Colon (tissue), 2 donors: ENCODE data around the gene SCIN.

ENCODE experiments used
- FAIRE-seq: peaks from 2 replicates; lab custom pipeline; 2012; peaks lifted over from hg19 to GRCh38; lab: Jason Lieb, UNC
- donor health status: control.
- donor health status: control.

Gene SCIN

DNA sequence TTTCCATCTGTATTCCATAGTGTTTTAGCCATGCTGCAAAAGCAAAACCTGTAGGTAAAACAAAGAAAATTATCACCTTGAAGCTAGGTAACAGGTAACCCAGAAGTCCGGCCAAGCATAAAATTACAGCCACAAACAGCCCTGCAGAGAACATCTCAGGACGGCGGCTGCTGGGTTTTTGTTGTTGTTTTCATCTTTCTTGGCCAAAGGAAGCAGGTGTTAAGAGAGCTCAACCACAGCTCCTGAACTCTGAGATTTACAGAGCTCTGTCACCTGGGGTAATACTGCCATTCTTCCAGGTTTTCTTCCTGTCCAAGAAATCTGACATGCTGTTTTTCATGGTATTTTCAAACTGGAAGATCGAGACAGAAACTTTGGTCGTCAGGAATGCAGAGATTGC lies 847 bp upstream of the SCIN start:
- FAIRE-seq = no peak

DNA sequence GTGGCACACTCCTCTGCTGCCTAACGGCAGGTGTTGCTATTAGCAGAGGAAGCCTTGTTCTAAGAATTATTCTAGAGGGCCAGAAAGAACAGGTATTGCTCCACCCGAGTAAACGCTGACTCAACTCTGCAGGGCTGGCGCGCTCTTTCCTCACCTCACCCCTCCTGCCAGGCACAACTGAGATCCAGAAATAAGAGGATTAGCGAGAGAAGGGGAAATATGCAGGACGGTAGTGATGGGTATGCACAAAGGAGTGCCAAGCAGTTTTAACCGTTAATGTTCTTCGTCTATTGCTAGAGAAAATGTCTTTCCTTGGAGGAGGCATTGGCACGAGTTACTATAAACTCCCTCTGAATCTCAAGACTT lies 369 bp upstream of the SCIN start:
- no peak for FAIRE-seq

DNA sequence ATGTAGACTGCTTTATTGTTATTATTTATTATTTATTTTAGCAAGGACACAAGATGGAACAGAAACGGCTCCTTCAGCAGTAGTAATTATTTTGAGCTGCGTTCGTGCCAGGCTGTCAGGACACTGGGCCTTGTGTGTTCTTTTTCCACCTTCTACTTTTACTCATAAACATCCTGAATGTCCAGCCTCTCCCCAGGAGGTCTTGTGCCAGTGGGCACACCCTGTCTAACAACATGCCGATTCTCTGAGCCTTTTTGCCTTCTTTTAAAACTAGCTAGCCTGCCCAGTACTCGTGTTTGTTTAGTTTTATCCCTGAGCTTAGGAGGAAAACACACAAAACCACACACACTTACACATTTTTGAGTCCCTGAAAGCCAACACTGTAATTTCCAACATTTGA lies 1.2 kb downstream of the SCIN start:
- FAIRE-seq = no peak

DNA sequence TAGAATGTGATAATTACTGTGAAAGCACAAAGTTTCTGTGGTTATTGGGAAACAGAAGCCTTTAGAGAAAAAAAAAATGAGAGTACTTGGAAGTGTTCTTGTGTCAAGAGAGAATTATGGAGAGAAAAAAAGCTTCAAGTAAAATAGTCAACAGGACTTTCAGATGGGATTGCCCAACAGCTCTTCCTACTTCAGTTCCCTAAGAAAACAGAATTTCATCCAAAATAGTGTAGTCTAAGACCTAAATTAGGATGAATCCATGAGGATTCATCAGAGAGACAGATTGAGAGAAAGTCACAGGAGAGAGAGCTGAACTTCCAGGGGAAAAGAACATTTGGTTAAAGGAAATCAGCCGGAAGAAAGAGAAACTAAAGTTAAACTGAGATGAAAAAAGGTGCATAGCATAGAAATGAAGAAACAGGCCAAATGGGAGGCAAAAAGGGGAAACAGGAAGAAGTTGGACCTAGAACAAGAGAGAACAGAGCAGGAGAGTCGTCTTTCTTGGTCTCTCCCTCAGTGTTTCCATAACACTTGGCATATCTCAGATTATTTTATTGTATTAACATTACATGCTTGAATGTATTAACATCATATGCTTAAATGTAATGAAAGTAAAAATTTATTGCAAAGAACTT lies 2.5 kb downstream of the SCIN start:
- FAIRE-seq = no peak

DNA sequence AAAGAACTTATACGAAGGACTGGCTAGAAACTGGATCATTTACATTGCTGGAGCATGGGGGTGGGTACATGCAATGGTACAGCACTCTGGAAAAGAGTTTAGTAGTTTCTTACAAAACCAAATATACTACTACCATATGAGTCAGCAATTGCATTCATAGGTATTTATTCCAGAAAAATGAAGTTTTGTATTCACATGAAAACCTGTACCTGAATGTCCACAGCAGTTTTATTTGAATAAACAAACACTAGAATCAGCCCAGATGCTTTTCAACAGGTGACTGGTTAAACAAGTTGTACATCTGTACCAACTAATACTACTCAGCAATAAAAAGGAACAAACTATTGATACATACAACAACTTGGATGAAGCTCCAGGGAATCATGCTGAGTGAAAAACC lies 3.4 kb downstream of the SCIN start:
- FAIRE-seq = no peak

DNA sequence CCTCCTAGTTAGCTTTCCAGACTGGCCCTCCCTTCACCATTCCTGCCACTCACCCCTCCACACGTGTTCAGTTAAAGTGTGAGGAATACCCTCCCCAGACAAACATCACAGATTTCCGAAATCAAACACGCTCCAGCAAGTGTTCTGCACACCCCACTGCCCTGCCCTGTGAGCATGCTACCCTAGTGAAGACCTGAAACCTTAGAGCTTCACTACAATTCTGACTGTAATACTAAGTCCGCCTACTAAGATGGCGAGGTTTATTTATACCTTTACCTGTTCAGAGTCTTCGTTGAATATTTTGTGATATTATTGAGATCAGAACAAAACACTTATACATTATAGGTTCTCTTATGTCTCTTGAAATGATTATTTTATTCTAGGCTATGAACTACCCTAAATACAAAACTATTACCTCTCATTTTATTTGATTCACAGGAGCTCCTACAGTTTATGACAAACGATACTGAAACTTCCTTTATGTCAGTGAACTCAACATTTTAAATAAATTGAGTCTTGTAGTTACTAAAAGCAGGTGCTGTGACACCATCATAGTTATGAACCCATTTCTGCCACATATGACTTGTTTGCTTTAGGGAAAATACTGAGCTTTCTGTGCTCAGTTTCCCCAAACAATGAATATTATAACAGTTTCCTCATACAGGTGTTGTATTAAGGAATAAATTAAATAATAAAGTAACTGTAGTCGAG lies 8.6 kb downstream of the SCIN start:
- no peak for FAIRE-seq

DNA sequence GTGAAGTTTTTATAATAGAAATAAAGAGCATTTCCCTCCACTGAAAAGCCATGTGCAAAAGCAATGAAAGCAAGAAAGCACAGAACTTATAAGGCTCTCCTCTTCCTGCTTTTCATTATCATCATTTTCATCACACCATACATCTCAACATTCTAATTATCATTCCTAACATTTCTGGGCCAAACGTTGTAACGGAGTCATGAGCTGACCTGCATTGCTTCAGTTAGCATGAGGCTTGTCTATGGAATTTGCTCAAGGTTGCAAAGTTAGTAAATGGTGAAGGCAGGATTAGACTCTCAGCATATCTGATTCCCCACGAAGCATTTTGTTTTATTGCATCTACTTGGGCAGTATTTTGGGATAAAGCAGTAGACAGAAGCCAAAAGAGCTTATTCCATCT lies 11.4 kb downstream of the SCIN start:
- FAIRE-seq = no peak

DNA sequence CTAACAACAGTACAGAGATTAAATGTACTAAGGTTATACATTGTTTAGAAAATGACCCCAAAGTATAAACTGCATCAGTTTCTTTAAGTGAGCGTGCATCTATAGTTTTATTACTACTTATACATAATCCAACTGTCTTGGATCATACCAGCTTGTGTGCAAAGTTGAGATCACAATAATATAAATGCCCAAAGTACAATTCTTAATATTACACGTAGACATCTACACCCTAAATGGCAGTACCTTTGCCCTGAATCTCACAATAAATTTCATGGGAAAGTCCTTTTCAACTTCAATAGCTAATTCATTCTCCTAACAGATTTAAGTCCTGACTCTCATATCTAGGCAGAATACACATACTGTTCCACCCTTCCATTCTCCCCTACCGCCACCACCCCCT lies 11.8 kb downstream of the SCIN start:
- no peak for FAIRE-seq

DNA sequence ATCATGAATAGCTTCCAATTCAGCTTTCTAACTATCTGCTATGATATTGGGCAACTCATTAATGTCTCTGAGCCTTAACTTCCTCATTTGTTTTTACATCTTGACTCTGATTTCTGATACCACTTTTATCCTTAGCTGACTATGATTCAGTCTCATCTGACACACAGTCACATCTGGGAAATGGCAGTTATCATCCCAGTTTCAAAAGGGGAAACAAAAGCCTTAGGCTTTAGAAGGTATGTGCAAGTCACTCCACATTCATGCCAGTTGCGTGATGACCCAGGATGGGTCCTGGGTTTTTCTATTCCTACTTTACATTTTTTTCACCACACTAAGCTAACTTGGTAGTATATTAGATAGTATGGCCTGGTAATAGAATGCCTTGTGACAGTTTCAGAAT lies 12.7 kb downstream of the SCIN start:
- no peak for FAIRE-seq

DNA sequence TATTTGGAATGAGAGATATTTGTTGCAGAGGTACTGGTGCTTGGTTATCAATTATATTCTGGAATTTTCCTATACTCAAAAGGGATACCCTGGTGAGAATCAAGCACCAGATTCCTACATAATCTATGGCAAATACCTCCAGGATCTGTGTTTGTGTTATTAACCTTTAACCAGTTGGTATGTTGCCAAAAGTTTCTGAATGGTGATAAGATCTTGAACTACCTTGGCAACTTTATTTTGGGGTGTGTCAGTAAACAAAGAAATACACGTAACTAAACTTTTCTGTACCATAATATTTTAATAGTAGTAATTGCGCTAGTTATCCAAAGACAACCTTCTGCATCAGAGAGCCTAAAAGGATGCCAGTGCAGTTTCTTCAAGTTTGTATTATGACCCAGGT lies 13.4 kb downstream of the SCIN start:
- peak; percentile 5 for FAIRE-seq

DNA sequence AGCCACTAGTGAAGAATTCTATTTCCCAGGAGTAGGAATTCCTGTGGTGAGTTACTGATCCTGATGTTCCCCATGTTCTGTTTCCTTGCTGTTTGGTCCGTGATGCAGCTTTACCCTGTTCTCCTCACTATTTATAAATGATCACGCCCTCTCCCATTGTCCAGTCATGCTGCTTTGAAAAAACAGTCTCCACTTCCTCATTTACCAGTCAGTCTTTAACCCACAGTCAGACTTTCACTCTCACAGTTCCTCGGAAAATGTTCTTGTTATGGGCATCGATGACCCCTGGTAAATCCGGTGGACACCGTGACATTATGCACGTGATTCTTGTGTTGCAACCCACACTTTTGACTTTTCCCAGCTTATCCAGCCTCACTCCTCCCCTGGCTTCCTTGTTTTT lies 14.4 kb downstream of the SCIN start:
- FAIRE-seq = no peak

DNA sequence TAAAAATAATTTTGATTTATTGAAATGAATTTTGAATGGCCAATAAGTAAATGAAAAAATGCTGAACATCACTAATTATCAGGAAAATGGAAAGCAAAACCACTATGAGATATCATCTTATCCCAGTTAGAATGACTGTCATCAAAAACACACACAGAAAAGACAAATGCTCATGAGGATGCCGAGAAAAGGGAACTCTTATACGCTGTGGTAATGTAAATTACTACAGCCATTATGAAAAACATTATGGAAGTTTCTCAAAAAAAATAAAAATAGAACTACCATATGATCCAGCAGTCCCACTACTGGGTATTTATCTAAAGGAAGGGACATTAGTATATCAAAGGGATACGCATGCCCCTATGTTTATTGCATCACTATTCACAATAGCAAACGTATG lies 15.8 kb downstream of the SCIN start:
- no peak for FAIRE-seq

DNA sequence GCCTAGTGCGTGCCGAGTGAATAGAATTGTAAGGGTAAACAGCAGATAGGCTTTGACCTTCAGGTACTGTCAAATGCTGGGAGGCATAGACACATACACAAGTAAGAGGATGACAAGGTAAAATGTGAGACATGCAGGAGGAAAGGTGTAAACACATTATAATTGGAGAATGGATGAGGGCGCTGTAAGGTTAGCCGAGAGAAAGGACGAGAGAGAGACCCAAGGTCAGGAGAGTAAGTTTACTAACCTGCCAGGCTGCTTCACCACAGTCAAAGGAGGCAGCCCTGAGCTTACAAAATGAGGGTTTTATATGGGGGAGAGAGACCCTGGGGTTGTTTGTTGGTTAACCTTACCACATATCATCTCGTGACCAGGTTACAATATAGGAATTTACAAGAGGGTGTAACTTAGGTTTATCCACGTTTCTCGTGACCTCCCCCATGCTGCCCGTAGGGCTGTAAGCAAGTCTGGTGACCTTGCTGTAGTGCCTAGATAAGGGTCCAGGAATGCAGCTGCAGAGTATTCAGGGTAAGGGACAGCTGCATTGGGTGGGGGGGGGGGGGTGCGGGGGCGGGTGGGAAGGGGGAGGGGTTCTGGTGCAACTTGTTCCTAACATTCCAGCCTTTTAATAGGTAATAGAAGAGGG lies 17.9 kb downstream of the SCIN start:
- no peak for FAIRE-seq

DNA sequence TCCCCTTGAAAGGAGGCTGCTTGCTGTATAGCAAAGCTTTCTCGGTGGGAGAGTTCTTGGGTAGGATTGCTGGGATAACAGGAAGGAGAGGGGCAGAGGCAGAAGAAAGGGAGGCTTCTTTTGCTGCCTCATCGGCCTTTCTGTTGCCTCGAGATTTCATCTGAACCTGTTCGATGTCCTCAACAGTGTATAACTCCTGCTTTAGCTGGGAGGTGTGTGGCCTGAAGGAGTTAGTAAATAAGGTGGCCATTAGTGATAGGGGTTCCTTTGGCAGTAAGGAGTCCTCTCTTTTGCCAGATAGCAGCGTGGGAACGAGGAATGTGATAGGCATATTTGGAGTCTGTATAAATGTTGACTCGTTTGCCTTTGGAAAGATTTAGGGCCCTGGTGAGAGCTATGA lies 20.0 kb downstream of the SCIN start:
- no peak for FAIRE-seq

DNA sequence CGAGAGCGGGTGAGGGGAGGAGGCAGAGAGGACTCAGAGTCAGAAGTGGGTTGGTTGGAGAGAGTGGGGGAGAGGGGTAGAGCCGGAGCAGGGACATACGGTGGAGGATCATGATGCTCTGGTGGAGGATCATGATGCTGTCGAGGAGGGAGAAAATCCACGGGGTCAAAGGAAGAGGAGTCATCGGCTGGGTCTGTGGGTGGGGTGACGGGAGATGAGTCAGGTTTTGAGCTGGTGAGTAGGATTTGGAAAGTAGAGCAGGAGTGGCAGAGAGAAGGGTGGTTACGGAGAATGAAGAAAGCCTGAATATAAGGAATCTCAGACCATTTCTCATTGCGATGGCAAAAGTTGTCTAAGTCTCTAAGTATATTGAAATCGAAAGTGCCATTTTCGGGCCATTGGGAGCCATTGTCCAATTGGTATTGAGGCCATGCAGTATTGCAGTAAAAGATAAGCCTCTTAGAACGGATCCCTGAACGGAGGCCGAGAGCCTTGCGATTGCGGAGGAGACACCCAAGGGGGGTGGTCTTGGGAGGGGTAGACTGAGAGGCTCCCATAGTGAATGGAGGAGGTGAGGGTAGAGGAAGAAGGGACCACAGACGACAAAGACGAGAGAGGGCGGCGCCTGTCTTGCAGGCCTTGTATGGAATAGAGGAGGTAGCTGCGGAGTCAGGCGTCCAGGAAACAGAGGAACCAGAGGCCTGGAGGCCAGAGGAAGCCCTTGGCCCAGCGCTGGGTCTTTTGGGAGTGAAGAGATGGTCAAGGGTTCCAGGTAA lies 23.8 kb downstream of the SCIN start:
- no peak for FAIRE-seq

DNA sequence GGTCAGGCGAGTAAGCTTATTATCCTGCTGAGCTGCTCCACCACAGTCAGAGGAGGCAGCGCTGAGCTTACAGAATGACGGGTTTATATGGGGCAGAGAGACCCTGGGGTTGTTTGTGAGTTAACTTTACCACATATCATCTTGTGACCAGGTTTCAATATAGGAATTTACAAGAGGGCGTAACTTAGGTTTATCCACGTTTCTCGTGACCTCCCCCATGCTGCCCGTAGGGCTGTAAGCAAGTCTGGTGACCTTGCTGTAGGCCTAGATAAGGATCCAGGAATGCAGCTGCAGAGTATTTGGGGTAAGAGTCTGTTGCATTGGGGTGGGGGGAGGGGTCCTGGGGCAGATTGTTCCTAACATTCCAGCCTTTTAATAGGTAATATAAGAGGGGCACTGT lies 24.6 kb downstream of the SCIN start:
- FAIRE-seq = no peak

DNA sequence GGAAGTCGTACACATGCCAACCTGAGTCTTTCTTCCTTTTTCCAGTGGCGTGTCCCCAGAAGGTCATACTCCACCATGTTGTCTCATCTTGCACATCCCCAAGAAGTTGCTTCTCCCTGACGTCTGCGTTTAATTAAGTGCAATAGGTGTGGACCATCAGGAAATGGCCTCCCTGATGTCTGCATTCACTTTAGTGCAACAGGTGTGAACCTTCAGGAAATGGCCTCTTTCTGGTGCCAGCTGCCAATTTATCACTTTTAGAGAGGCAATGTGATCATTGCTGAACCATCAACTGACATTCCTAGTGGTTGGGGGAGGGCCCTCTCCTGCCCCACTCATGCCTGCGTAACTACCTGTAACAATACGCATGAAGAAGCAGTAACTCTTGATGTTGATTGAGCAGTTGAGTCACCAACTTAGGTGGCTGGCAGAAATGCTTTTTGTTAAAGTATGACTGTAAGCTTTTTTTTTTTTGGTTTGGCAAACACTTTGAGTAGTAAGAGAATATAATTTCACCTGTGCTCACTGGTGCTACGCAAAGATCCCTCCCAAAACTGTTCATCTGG lies 25.8 kb downstream of the SCIN start:
- FAIRE-seq = no peak

DNA sequence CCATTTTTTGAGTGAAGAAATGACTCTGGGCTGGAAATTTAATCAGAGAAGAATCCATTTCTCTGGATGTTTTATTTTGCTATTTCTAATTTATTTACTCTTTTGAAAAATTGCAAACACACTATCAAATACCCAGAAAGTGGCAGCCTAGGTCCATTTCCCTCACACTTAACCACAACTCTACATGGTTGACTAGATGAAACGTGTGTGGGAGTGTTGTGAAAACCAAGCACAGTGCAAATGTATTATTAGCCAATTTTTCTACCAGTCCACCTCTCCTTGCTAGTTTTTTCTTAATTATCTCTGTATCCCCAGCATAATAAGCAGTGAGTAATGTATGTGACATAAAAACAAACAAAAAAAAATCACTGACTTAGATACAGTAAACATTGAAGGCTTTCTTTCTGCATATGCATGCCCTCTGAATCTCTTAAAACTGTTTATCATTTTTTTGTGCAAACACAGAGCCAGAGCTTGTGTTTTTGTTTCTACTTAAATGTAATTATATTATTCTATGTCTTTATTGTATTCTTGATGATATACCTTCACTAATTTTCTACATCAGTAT lies 30.9 kb downstream of the SCIN start:
- FAIRE-seq = no peak

DNA sequence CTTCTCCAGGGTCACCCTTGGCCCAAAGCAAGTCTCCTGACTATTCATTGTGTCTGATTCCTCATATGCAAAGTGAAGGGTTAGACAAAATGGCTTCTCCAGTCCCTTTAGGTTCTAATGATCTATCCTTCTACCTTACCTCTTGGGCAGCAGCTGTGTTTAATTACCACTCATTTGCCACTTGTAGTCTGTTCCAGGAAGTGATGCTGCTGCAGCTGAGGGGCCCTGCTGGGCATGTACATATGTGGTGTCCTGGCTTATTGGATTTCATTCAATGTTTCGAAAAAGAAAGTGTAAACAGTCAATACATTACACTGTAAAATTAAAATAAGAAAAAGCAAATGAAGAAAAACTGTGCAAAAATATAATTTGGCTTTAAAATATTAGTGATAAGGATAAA lies 36.6 kb downstream of the SCIN start:
- FAIRE-seq = no peak

DNA sequence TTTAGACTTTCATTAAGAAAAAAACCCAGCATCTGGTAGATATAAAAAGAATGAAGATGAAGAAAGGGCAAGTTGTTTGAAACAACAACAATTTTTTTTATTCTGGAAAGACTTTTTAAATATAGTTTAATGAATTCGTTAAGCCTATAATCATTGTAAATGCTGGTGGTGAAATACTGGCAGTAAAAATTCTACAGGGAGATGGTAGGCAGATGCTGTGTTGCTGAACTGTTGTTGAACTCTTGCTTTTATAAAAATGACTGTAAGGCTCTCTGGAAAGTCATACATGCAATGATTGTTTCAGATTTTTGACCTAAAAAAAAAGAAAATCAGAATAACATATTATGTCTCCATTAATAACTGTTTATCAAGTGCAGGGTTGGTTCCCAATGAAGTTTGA lies 39.0 kb downstream of the SCIN start:
- no peak for FAIRE-seq

DNA sequence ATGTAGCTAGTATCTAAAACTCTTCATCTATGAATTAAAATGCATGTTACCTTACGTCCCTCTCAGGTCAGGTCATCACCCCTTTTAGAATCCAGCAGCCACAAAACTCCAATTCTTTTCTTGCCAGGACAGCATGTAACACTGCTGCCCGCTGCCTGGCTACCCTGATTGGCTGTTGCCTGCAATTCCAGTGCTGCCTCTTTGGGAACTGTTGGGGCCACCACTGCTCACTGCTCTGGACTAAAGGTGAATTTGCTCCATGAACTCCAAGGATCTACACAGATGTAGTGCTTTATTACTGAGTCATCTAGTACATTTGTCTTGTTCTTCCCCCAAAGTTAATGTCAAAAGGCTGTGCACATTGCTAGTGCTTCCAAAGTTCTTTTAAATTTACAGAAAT lies 40.4 kb downstream of the SCIN start:
- no peak for FAIRE-seq

DNA sequence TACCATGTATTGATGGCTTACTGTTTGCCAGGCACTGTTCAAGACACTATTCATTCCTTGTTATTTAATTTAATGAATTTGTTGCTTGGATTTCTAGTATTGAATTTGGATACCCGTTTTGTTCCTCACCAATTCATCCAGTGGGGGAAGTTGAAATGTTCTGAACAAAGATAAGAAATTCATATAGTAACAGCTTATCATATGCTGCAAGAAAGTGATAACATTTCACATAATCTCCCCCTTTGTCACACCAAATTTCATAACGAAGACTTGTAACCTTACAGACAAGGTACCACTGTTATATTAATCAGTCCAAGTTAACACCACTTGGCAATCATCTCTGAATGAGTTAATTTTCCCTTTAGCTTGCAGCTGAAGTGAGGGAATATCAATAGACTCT lies 42.1 kb downstream of the SCIN start:
- no peak for FAIRE-seq
